Measurements from ENCODE around the gene PLXNA2.

DNA sequence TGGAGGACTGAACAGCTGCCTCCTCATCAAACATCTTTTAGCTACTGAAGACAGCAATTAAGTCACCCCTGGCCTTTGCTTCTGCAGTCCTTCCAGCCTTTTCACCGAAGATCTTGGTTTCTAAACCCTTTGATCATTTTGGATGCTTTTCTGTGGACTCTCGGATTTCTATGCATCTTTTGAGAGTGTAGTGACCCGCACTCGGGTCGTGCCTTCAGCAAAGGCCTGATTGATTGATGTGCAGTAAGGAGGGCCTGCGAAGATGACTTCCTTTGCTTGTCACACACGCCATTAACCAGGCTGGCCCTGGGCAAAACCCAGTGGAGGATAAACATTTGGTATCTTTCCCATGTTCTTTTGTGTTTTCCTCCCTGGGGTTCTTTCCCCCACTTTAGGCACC lies 175.8 kb downstream of the PLXNA2 start:
- no peak for TF ChIP-seq CTCF (IDR thresholded peaks at IDR 0.05; ENCODE audit: low read depth, low read length)
- TF ChIP-seq EZH2phosphoT487 (IDR thresholded peaks at IDR 0.05; ENCODE audit: low read depth): no peak
